Peyer's patch (tissue), 4 donors: ENCODE results near the gene PLCD1.
"Not testable (repeated sequence)": the region's sequence is repeated elsewhere in the genome, so short reads cannot be mapped to it uniquely, and the experiment has no call there.

Source experiments
- POLR2A ChIP-seq, 2 donors: fragments of 450-650 bp; IDR thresholded peaks; one replicate each; pipeline ENCODE4 v1.5.1; 2017; ENCODE audit warnings: antibody characterized with exemption in 2 of 2, mild to moderate bottlenecking in 2 of 2, moderate library complexity in 2 of 2
- TF ChIP-seq, protein P1 (sequence below), 6 experiments: fragments of 450-650 bp in 4 of 6; fragments of 200-600 bp in 2 of 6; sonication (generic) in 1 of 6; IDR thresholded peaks; one replicate each; pipeline ENCODE4 v1.5.1; 2017 to 2019; ENCODE audit warnings: antibody characterized with exemption in 6 of 6, mild to moderate bottlenecking in 3 of 6, moderate library complexity in 1 of 6

GRCh38 chr3:38064453-38064852, 35.0 kb upstream of the PLCD1 start:
- TF ChIP-seq, protein P1, sequence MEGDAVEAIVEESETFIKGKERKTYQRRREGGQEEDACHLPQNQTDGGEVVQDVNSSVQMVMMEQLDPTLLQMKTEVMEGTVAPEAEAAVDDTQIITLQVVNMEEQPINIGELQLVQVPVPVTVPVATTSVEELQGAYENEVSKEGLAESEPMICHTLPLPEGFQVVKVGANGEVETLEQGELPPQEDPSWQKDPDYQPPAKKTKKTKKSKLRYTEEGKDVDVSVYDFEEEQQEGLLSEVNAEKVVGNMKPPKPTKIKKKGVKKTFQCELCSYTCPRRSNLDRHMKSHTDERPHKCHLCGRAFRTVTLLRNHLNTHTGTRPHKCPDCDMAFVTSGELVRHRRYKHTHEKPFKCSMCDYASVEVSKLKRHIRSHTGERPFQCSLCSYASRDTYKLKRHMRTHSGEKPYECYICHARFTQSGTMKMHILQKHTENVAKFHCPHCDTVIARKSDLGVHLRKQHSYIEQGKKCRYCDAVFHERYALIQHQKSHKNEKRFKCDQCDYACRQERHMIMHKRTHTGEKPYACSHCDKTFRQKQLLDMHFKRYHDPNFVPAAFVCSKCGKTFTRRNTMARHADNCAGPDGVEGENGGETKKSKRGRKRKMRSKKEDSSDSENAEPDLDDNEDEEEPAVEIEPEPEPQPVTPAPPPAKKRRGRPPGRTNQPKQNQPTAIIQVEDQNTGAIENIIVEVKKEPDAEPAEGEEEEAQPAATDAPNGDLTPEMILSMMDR (IDR thresholded peaks at IDR 0.05), result not testable (repeated sequence)
- TF ChIP-seq POLR2A (IDR thresholded peaks at IDR 0.05), result not testable (repeated sequence)
